ENCODE results near the gene MRTFB. TPM values are rescaled to one million over a fixed set of nuclear protein-coding genes. Genes with fewer than 3 reads are reported as not detected.

Gene MRTFB
- total and polyA plus RNA-seq, 12 donors: 5.5 to 77.7 (median 44.3) TPM

GRCh38 chr16:14314116-14314515 lies 243.0 kb downstream of the MRTFB start:
- TF ChIP-seq POLR2A (IDR thresholded peaks at IDR 0.05): no peak
- TF ChIP-seq, protein P1, sequence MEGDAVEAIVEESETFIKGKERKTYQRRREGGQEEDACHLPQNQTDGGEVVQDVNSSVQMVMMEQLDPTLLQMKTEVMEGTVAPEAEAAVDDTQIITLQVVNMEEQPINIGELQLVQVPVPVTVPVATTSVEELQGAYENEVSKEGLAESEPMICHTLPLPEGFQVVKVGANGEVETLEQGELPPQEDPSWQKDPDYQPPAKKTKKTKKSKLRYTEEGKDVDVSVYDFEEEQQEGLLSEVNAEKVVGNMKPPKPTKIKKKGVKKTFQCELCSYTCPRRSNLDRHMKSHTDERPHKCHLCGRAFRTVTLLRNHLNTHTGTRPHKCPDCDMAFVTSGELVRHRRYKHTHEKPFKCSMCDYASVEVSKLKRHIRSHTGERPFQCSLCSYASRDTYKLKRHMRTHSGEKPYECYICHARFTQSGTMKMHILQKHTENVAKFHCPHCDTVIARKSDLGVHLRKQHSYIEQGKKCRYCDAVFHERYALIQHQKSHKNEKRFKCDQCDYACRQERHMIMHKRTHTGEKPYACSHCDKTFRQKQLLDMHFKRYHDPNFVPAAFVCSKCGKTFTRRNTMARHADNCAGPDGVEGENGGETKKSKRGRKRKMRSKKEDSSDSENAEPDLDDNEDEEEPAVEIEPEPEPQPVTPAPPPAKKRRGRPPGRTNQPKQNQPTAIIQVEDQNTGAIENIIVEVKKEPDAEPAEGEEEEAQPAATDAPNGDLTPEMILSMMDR (IDR thresholded peaks at IDR 0.05): no peak

GRCh38 chr16:14315683-14316320 lies 244.7 kb downstream of the MRTFB start:
- no peak overlapping the region for H3K4me3 ChIP-seq
- WGBS, 4 donors: 64 to 77% (median 68%) methylated on average over 10 to 11 of the region's 11 CpGs
- TF ChIP-seq POLR2A (IDR thresholded peaks at IDR 0.05): no peak
- H3K36me3 ChIP-seq (replicated peaks in 1 of 2): no peaks in the 10 kb centered on the region
- H3K4me1 ChIP-seq (replicated peaks in 1 of 2): peaks cover 6 to 7% of the 10 kb centered on the region in 2 donors
- intact Hi-C loops (cut with DNase I): no loop called here
- DNase-seq: peak in 1 of 7 donors; percentile 61
- H3K9me3 ChIP-seq (replicated peaks in 1 of 3): no peaks in the 10 kb centered on the region
- H3K27ac ChIP-seq: peak overlapping the region in 3 of 5 donors; percentile 17 to 63 (median 60)
- H3K27me3 ChIP-seq: no peaks in the 10 kb centered on the region

More at GRCh38 chr16:14314116-14314515, 243.0 kb downstream of the MRTFB start:
- intact Hi-C loops (cut with DNase I): no loop called here
- no peaks in the 10 kb centered on the region for H3K27me3 ChIP-seq
- H3K9me3 ChIP-seq (replicated peaks in 1 of 3): no peaks in the 10 kb centered on the region
- no peak overlapping the region for H3K4me3 ChIP-seq
- peaks cover 13 to 24% of the 10 kb centered on the region in 2 donors for H3K4me1 ChIP-seq (replicated peaks in 1 of 2)
- 94 to 100% (median 98%) methylated on average over 1 of the region's 1 CpG for WGBS, 4 donors
- H3K27ac ChIP-seq: peak overlapping the region in 1 of 5 donors; percentile 15
- H3K36me3 ChIP-seq (replicated peaks in 1 of 2): no peaks in the 10 kb centered on the region
- DNase-seq: no peak

MicroRNAs within 50 kb of the gene (microRNA counts, 767-probe panel; counts per million panel counts)
- microRNA hsa-miR-193b-3p: 4,465 to 5,232 counts per million in 2 donors
- microRNA hsa-miR-365a-3p: 5,382 to 6,499 counts per million in 2 donors

Small RNA genes within 50 kb of the gene (microRNA-seq; reads per million reads assigned to microRNA genes)
- gene MIR193B: 493 to 2,946 (median 797) reads per million in 3 donors
- 20.2 to 57.4 (median 21.9) reads per million in 3 donors for gene MIR365A

Small RNA genes within 50 kb of the gene (small RNA-seq; reads per million reads assigned to genes)
- gene MIR193B (37.4 to 72.8 reads per million in 2 donors), gene MIR365A (0.75 to 0.95 reads per million in 2 donors), gene RF00019 (0 reads per million in 2 donors)

Other genes with a start within 250 kb of the MRTFB start
- 10 to 100 TPM in 8 of 9 donors, 1 to 10 TPM in 1; 7.0 to 27.9 (median 18.6) TPM for gene ERCC4, start 151.2 kb upstream of the MRTFB start, total RNA-seq
- 10 to 100 TPM in 1 of 3 donors, 1 to 10 TPM in 2; 2.8 to 13.7 (median 3.1) TPM for gene ERCC4, start 151.2 kb upstream of the MRTFB start, polyA plus RNA-seq